Measurements from ENCODE around the gene THSD7B.

GRCh38 chr2:137333386-137334165, 568.2 kb downstream of the THSD7B start:
- no peak for TF ChIP-seq CTCF (IDR thresholded peaks at IDR 0.05; ENCODE audit: poor library complexity, severe bottlenecking)
- TF ChIP-seq EP300 (conservative IDR thresholded peaks at IDR 0.05; ENCODE audit: poor library complexity, severe bottlenecking): no peak
- TF ChIP-seq RAD21 (conservative IDR thresholded peaks at IDR 0.05): no peak
- TF ChIP-seq POLR2AphosphoS5 (IDR thresholded peaks at IDR 0.05): no peak
- no peak for TF ChIP-seq EZH2 (IDR thresholded peaks at IDR 0.05; ENCODE audit: borderline replicate concordance, insufficient read depth, low read length, poor library complexity, severe bottlenecking)
- no peak for TF ChIP-seq REST (IDR thresholded peaks at IDR 0.05; ENCODE audit: borderline replicate concordance)
